ENCODE measurements around the gene GRIN2D.

GRIN2D gene

DNA sequence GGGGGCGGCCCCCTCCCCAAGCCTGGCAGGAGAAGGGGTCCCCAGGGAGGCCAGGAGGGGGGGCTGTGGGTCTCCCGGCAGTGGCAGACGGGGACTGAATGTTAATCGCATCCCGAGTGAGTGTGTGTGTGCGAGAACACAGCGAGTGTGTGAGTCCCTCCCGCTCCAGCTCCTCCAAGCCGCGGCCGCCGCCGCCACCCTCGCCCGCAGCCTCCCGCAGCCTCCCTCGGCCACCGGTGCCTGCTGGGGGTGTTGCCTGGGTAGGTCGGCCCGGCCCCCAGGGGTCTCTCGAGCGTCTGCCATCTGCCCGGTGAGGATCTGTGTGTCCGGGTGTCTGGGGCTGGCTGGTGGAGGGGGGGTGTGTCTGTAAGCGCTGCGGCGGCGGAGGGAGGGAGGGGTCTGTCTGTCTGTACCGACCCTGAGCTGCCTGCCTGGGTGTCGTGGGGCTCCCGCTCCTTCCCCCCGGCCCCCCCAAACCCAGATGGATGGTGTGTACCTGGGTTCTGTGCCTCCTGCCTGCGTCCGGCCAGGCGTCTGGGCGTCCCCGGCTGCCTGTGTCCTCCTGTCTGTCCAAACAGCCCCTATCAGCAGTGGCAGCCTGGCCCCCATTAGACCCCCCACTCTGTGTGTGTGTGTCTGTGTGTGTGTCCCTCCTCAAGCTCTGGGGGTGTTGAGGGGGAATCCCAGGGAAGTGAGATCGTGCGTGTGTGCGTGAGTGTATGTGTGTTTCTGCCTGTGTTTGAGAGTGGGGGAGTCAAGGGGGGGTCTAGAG, at the start of gene GRIN2D:
GRIN2D (plus strand) TSS at position 110 of the 772 bp plus-strand sequence. CDS start 4,725 bp downstream, outside the sequence.
- in situ Hi-C loops (cut with MboI; ENCODE audit: low sequenced_read_pairs): no loop called here

DNA sequence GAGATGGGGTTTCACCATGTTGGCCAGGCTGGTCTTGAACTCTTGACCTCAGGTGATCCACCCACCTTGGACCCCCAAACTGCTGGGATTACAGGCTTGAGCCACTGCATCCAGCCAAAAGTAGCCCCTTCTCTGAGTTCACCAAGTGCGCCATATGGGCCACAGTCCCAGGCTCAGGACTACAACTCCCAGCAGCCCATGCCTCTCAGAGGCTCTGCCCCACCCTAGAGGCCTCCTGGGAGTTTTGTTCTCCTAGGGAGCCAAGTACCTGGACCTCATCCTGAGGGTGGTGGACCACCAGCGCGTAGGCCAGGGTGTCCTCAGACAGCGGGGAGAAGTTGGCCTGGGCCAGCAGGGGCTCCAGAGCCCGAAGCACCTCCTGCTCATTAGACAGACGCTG, 48.6 kb upstream of the GRIN2D start:
- in situ Hi-C loops (cut with MboI; ENCODE audit: low sequenced_read_pairs): no loop called here

GRCh38 chr19:48346191-48346590, 47.3 kb upstream of the GRIN2D start:
- in situ Hi-C loops (cut with MboI; ENCODE audit: low sequenced_read_pairs): no loop called here

DNA sequence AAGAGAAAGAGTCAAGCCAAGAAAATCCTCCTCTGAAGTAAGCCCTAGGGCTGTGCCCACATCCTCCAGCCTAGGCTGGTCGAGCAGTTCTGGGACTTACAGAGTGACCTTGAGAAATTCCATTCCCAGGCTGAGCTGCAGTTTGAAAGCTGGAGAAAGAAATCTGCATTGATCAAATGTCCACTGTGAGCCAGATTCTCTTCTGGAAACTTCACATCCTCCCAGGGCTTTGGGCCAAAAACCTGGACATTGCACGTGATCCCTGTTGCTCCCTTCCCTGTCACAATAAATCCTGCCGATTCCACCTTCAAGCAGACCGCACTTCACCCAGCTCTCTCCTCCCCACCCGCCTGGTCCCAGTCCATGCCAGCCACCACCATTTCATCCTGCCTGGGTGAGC, 45.4 kb upstream of the GRIN2D start:
- in situ Hi-C loops (cut with MboI; ENCODE audit: low sequenced_read_pairs): no loop called here

- in situ Hi-C loops (cut with MboI; ENCODE audit: low sequenced_read_pairs): no loop called here
These were observed 44.7 kb upstream of the GRIN2D start for GRCh38 chr19:48348737-48349136.

- in situ Hi-C loops (cut with MboI; ENCODE audit: low sequenced_read_pairs): no loop called here
These were observed 42.6 kb upstream of the GRIN2D start for GRCh38 chr19:48350856-48351255.

- in situ Hi-C loops (cut with MboI; ENCODE audit: low sequenced_read_pairs): no loop called here
These were observed 42.1 kb upstream of the GRIN2D start for GRCh38 chr19:48351341-48351752.

- in situ Hi-C loops (cut with MboI; ENCODE audit: low sequenced_read_pairs): no loop called here
These were observed 39.8 kb upstream of the GRIN2D start for GRCh38 chr19:48353677-48354076.

GRCh38 chr19:48354332-48354992, 39.0 kb upstream of the GRIN2D start:
- in situ Hi-C loops (cut with MboI; ENCODE audit: low sequenced_read_pairs): no loop called here

- in situ Hi-C loops (cut with MboI; ENCODE audit: low sequenced_read_pairs): no loop called here
These were observed 38.0 kb upstream of the GRIN2D start for GRCh38 chr19:48355365-48355954.

DNA sequence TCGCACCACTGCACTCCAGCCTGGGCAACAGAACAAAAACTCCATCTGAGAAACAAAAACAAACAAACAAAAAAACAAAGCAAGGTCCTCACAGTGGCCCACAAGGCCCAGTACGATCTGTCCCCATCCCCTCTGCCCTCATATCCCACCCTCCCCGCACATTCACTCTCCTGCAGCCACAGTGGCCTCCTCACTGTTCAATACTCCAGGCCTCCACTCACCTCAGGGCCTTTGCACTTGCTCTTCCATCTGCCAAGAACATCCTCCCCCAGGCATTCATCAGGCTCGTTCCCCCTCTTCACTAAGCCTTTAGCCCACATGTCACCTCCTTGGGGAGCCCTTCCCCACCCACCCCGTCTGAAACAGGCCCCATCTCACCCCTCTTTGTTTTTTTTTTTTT, 34.3 kb upstream of the GRIN2D start:
- in situ Hi-C loops (cut with MboI; ENCODE audit: low sequenced_read_pairs): no loop called here

- in situ Hi-C loops (cut with MboI; ENCODE audit: low sequenced_read_pairs): no loop called here
These were observed 31.6 kb upstream of the GRIN2D start for GRCh38 chr19:48361912-48362311.

DNA sequence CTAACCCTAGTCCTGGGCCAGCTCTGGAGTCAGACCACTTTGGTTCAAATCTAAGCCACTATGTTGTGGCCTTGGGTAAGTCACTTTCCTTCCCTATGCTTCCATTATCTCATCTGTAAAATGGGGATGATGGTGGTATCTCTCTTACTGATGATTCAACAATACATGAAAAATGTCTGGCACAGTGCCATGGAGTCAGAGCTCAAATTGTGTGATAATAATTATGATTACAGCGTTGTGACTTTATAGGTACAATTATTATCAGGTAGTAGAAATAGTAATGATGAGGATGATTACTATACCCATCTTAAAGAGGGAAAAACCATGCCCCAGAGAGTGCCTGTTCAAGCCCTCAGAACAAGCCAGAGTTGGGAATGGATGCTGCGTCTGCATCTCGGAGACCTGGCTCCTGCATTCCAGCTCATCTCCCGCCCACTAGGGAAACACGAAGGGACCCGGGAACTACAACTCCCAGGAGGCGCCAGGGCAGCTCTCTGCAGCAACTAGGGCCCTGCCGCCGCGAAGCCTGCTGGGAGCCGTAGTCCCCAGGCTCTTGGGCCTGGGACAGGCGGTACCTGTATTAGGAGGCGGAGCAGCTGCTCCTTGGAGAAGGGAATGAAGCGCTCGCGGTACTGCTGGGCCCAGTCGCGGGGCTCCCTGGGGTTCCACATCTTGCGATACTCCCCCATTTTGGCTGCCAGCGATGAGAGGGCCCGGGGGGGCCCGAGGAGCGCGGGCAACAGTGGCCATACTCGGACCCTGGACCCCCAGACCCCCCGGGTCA, 30.6 kb upstream of the GRIN2D start:
- in situ Hi-C loops (cut with MboI; ENCODE audit: low sequenced_read_pairs): no loop called here

DNA sequence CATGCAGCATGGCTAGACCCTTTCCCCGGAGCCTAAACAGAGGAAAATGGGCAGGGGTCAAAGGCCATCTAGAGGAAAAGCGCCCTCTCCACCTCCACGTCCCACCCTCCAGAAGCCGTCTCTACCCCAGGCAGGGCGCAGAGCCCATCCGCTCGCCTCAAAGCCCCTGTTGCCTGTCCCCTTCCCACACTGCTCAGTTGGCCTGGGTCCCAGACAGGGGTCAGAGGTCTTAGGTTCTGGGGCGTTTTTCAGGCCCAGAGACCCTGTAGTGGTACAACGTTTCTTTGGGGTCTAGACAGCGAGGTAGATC, 30.0 kb upstream of the GRIN2D start:
- in situ Hi-C loops (cut with MboI; ENCODE audit: low sequenced_read_pairs): no loop called here

GRCh38 chr19:48363810-48364597, 29.5 kb upstream of the GRIN2D start, which contains the start of the genes SYNGR4 and TMEM143:
Gene SYNGR4, plus strand, starts transcription at chr19:48364367. Its CDS starts 1,476 bp downstream, at chr19:48365843.
Gene TMEM143, minus strand, starts transcription at chr19:48363940. Its CDS starts 20 bp downstream, at chr19:48363920.
- in situ Hi-C loops (cut with MboI; ENCODE audit: low sequenced_read_pairs): no loop called here

DNA sequence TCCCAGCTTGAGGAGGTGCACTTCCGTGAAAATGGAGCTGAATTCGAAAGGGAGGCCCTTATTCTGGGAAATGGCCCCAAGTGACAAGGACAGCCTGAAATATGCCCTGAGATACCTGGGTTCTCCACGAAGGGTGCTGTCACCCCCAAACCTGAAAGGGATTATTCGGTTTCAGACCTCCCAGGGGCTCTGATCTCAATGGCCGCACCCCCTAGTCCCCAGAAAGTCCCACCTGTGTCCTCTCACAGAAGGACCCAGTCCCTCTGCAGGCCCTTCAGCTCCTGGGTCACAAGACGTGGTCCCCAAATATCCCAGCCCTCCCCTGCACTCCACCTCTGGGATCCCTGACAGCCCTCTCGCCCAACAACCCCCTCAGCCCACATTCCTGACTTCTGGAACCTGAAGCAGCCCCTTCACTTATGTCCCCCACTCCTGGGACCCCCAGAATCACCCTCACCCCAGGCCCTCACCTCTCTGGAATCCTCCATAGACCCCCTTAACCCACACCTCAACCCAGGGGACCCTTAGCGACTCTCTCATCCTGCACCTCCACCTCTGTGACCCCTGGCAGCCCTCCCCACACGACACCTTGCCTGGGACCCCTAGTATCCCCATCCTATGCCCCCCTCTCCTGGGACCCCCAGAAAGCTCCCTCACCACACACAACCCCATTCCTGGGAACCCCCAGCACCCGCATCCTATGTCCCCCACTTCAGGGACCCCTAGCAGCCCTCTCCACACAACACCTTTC, 28.7 kb upstream of the GRIN2D start:
- in situ Hi-C loops (cut with MboI; ENCODE audit: low sequenced_read_pairs): no loop called here

- in situ Hi-C loops (cut with MboI; ENCODE audit: low sequenced_read_pairs): no loop called here
These were observed 27.9 kb upstream of the GRIN2D start for GRCh38 chr19:48365602-48366001.

DNA sequence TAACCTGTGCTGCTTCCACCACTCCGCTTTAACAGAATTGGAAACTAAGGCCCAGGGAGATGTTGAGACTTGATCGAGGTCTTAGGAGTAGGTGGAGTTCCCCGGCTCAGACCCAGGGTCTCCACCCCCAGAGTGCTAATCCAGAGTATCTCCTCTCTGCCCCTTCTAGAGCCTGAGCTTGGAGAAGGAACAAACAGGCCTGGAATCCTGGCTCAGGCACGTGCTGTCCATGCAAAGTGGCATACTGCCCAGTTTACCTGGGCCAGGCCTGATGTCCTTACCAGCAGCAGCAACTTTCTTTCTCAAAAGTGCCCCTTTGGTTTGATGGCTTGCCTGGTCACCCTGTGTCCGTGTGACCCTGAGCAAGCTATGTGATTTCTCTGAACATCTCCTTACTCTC, 25.6 kb upstream of the GRIN2D start:
- in situ Hi-C loops (cut with MboI; ENCODE audit: low sequenced_read_pairs): no loop called here

DNA sequence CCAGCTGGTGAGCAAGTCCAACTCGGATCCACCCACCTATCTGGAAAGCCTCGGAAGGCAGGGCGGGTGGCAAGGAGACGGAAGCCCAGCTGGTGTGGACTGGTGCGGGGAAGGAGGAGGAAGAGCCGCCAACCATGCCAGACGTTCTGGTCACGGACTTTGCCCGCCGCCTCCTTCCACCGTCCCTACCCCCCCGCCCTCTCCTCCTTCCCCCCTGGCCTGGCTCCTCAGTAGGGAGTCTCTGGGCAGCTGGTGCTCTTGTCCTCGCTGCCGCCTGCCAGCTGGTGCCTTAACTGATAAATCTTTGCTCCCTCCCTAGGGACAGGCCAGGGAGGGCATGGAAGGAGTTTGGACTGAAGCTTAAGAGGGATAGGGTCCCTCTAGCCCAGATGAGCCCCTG, 24.5 kb upstream of the GRIN2D start:
- in situ Hi-C loops (cut with MboI; ENCODE audit: low sequenced_read_pairs): no loop called here

DNA sequence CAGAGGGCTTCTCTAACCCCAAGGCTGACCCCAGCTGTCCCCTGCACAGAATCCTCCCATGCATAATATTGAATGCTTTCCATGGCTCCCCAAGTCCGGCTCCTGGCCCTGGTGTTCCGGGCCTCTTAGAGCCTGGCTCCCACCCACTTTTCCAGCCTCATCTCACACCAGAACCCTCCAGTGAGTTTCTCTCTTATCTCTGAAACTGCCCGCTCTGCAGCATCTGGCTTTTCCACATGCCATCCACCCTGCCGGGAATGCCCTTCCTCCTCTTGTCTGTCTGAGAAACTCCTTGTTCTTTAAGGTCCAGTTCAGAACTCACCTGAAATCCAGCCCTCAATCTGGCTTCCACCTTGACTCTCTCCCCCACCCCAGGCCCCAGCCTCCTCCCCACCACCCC, 22.5 kb upstream of the GRIN2D start:
- in situ Hi-C loops (cut with MboI; ENCODE audit: low sequenced_read_pairs): no loop called here

Data from hTERT RPE-1 (cell line).